HG03439 (cell line): ENCODE measurements around the gene SHC2.

ENCODE experiments used
- ATAC-seq: cut with Tn5 transposase; IDR thresholded peaks from one replicate; pipeline ENCODE4 v1.9.1; 2021; ENCODE audit warnings: mild to moderate bottlenecking, moderate library complexity; ENCODE audit not compliant: unreplicated experiment

The SHC2 gene

DNA sequence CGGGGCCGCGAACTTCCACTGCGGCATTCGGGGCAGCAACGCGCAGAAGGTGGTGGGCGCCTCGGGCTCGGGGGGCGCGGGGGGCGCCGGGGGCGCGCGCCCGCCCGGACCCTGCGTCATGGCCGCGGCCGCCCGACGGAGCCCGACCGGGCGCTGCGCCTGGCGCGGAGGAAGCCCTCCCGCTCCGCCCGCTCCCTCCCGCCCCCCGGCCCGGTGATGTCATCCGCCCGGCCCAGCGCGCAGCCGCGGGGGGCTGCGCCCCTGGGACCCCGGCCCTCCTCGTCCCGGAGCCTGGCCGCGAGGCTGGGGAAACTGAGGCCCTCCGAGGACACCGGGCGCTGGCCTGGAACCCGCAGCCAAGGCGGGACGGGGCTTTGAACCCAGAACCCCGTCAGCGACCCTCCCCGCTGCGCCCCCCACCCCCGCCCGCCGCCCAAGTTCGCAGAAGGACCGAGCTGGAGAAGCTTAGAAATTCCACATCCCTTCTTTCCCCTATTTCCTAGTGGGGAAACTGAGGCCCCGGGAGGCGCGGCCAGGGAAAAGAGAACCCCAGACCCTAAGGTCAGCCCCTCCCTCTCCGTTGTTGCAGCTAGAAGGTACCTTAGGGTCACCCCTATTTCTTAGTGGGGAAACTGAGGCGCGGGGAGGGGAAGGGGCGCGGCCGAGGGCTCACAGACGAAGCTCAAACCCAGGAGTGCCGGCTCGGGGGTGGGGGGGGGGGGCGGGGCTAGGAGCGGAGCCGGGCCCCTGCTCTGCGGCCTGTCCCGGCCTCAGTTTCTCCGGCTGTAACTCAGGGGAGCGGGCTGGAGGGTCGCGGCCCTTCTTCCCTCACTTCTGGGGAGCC is at the start of gene SHC2:
SHC2 (minus strand) TSS at position 157 of the 844 bp plus-strand sequence; CDS start at position 120, 37 bp downstream.
- no peak for ATAC-seq

DNA sequence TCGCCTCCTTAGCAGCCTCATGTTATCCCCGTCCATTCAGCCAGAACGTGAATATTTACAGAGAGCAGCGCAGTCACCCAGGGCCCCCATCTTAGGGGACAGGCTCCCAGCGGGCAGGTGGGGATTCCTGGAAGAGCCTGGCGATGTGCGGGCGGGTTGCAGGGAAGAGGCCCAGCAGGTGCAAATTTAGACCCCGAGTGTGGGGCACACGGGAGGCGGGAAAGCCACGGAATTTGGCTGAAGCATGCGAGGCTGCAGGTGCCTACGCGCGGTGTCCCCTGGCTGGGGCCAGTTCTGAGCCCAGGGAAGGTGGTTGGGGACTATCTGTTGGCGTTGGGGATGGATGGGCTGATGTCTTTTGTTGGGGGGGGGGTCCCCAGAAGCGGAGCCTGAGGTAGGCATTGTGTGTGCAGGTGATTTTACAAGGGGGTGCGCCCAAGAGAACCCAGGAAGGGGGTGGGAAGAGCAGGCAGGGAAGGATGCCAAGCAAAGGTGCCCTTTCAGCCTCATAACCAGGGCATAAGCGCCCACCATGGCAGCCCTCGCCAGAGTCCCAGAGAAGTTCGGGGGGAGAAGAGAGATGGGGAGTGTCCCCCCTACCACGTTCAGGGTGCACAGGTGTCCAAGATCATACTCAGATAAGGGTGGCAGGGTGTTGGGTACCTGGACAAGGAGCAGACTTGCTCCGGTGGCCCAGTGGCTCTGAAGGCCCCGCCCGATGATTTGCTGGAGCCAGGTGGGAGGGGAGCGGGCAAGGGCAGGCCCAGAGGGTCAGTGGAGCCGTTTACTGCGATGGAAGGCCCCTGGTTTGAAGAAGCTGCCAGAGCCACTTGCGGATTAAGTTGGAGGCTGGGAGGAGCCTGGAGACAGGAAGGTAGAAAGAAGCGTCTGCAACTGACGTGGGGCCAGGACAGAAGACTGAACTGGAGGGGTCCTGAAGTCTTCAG is 47.6 kb upstream of the SHC2 start:
- no peak for ATAC-seq

DNA sequence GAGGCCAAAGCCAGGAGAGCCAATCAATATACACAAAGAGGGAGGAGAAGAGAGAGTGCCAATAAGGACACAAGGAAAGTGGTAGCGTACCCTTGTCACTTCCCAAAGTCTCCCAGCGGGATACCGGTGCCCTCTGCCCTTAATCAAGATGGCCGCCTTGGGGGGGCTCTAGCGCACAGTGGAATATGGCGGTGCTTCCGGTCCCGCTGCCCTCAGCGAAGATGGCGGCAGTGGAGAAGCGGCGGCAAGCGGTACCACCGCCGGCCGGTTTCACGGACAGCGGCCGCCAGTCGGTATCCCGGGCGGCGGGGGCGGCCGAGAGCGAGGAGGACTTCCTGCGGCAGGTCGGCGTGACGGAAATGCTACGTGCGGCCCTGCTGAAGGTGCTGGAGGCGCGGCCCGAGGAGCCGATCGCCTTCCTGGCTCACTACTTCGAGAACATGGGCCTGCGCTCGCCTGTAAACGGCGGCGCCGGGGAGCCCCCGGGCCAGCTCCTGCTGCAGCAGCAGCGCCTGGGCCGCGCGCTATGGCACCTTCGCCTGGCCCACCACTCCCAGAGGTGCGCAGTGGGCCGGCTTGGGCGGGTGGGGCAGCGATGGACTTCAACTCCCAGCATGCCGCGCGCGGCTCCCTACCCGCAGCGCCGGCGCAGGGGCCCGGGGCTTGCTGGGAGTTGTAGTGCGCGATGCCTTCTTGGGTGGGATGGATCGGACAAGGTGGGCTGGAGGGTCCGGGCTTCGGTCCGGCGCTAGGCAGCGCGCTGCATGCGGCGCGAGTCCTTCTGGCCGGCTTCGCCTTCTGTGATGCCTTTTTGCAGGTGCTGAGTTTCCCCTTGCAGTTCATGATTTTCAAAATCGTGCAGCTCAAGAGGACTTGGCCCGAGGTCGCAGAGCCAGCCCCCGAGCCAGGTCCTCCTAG is 46.7 kb upstream of the SHC2 start, which contains the start of gene TPGS1:
TPGS1 (plus strand) TSS at position 212 of the 918 bp plus-strand sequence; CDS start at position 222, 10 bp downstream.
- peak; percentile 49 for ATAC-seq

DNA sequence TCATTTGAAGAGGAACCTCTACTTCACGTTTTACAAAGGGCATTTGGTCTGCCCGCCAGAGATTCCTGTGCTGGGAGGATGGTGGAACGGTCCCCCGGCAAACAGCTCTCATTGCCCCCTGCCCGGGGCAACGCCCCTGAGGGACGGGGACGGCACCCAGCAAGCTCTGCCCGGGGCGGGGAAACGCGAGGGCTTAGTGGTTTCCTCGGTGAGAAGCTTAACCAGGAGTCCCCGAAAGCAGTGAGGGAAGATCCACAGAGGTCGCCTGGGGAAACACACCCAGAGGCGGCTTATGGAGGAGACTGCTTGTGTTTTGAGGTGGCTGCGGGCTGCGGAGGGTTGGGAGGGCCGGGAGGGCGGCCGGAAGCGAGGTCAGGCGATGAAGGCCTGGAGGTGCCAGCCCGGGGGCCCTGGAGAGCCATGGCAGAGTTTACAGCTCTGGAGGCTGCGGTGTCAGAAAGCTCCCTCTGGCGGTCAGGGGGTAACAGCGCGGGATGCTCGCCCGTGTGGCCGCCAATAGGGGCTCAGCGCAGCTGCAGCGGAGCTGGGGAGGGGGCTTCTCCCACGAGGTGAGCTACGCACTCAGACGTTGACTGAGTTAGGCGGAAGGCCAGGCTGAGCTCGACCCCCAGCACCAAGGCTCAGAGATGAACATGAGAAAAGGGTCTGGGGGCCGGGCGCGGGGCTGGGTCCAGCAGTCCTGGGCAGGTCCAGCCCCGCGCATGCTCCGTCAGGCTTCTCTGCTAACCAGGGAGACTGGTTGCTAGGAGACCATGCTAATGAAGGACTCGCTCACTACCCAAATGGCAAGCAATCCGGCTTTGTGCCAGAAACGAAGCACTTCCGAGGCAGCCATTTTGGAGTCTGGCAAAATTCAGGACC is 45.8 kb upstream of the SHC2 start:
- peak; percentile 73 for ATAC-seq

GRCh38 chr19:504616-505015 is 43.8 kb upstream of the SHC2 start:
- no peak for ATAC-seq

- no peak for ATAC-seq
These were observed 40.8 kb upstream of the SHC2 start for GRCh38 chr19:501646-502045.

DNA sequence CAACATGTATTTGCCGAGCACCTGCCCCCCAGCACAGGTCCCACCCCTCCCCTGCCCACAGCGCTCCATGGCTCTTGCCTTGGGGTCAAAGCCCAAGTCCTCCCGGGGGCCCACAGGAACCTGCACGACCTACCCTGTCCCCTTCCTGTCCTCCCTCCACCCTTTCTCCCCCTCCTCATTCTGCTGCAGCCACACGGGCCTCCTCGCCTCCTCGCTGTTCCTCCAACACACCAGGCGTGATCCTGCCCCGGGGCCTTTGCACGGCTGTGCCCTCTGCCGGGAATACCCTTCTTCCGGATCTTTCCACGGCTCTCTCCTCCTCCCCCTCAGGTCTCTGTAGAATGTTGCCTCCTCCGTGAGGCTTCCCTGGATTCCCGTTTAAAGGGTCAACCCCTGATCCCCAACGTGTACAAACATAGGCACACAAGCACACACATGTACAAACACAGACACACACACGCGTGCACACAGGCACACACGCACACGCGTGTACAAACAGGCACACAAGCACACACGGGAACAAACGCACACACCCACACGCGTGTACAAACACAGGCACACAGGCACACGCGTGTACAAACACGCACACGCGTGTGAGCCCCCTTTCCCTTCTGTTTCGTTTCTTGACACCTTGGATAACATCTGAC is 38.3 kb upstream of the SHC2 start:
- ATAC-seq, result no peak

DNA sequence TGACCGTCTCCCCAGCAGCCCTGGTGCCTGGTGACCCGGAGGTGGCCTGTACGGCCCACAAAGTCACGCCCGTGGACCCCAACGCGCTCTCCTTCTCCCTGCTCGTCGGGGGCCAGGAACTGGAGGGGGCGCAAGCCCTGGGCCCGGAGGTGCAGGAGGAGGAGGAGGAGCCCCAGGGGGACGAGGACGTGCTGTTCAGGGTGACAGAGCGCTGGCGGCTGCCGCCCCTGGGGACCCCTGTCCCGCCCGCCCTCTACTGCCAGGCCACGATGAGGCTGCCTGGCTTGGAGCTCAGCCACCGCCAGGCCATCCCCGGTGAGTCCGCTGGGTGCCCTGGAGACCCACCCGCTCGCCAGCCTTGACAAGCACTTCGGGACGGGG is 37.7 kb upstream of the SHC2 start:
- ATAC-seq, result no peak

GRCh38 chr19:497869-498510 is 37.2 kb upstream of the SHC2 start:
- no peak for ATAC-seq

DNA sequence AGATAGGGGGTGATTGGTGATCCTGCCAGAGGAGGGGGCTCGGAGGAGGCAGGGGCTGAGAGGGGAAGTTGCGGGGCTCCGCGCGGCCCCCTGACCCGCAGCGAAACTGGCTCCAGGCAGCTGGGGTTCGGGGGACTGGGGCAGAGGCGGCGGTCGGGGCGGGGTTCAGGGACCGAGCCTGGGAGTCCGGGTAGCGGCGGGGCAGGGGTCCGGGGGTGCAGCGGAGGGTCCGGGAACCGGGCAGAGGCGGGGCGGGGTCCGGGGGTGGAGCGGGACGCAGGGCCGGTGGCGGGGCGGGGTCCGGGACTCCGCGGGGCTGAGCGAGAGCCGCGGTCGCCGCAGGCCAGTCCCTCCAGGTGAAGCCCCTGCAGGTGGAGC is 36.6 kb upstream of the SHC2 start:
- ATAC-seq, result no peak

DNA sequence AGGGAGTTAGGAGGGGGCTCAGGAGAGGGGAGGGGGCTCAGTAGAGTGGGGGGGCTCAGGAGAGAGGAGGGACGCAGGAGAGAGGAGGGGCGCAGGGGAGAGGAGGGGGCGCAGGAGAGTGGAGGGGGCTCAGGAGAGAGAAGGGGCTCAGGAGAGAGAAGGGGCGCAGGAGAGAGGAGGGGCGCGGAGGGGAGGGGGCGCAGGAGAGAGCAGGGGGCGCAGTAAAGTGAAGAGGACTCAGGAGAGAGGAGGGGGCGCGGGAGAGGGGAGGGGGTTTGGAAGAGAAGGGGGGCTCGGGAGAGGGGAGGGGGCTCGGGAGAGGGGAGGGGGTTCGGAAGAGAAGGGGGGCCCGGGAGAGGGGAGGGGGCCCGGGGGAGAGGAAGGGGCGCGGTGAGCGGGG is 36.2 kb upstream of the SHC2 start:
- ATAC-seq, result no peak

- ATAC-seq, result no peak
These were observed 35.4 kb upstream of the SHC2 start, which contains the start of gene MADCAM1 for GRCh38 chr19:496112-496665. TSS of gene MADCAM1 (plus strand) at chr19:496486. CDS start at chr19:496500, 14 bp downstream.

- ATAC-seq, result no peak
These were observed 34.7 kb upstream of the SHC2 start for GRCh38 chr19:495402-496111.

DNA sequence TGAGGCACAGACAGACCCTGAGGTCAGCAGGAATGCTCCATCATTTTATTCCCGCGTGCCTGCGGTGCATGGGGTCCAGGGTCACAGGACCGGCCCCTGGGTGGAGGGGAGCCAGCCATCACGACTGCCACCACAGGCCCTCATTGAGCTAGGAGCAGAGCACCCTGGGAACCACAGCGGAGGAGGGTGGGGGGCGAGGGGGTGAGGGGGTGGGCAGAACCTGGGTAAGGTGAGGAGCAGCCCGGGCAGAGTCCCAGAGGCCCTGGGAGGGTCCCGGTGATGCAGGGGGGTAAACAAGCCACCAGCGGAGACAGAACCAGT is 34.2 kb upstream of the SHC2 start:
- ATAC-seq, result no peak

GRCh38 chr19:494171-495080 is 33.6 kb upstream of the SHC2 start:
- ATAC-seq, result no peak

GRCh38 chr19:493391-494170 is 32.7 kb upstream of the SHC2 start:
- ATAC-seq, result no peak
